SK-N-SH treated with all-trans-retinoic acid at 6 μM for 48 hours (cell line): ENCODE measurements around the gene CACNA1I.

Experiments used
- ATAC-seq: fragments of 200-7000 bp; cut with Tn5 transposase; 3 replicates; pipeline ENCODE4 v1.9.1; 2020; ENCODE audit warnings: mild to moderate bottlenecking, moderate library complexity
- ARNTL ChIP-seq: fragments of 450-650 bp; formaldehyde crosslinking; IDR thresholded peaks from 2 replicates; pipeline ENCODE4 v1.5.0; 2020; ENCODE audit warnings: low read depth, mild to moderate bottlenecking, moderate library complexity, borderline replicate concordance
- BACH2 ChIP-seq: fragments of 250-450 bp; sonication (Bioruptor Pico); IDR thresholded peaks from 2 replicates; pipeline ENCODE4 v1.9.0; 2021; ENCODE audit warnings: mild to moderate bottlenecking, borderline replicate concordance
- CREB5 ChIP-seq: fragments of 250-450 bp; sonication (Bioruptor Pico); IDR thresholded peaks from 2 replicates; pipeline ENCODE4 v1.5.1; 2020; ENCODE audit warnings: low read depth, mild to moderate bottlenecking, moderate library complexity
- CSDC2 ChIP-seq: fragments of 250-450 bp; sonication (Bioruptor Pico); IDR thresholded peaks from 2 replicates; pipeline ENCODE4 v1.5.0; 2020; ENCODE audit warnings: mild to moderate bottlenecking, moderate library complexity
- CSRNP3 ChIP-seq: fragments of 250-450 bp; sonication (Bioruptor Pico); IDR thresholded peaks from 2 replicates; pipeline ENCODE4 v1.5.1; 2021; ENCODE audit warnings: mild to moderate bottlenecking, moderate library complexity
- ESRRG ChIP-seq: fragments of 250-450 bp; sonication (Bioruptor Pico); IDR thresholded peaks from 2 replicates; pipeline ENCODE4 v1.6.1; 2021; ENCODE audit warnings: mild to moderate bottlenecking
- GLIS3 ChIP-seq: fragments of 250-450 bp; sonication (Bioruptor Pico); IDR thresholded peaks from 2 replicates; pipeline ENCODE4 v1.5.0; 2020; ENCODE audit warnings: mild to moderate bottlenecking, moderate library complexity
- ISL1 ChIP-seq: fragments of 250-450 bp; sonication (Bioruptor Pico); IDR thresholded peaks from 2 replicates; pipeline ENCODE4 v2.1.2; 2022; ENCODE audit warnings: mild to moderate bottlenecking, moderate library complexity
- RARB ChIP-seq: fragments of 250-450 bp; sonication (Bioruptor Pico); IDR thresholded peaks from 2 replicates; pipeline ENCODE4 v1.8.0; 2021; ENCODE audit warnings: mild to moderate bottlenecking, moderate library complexity
- SNAI2 ChIP-seq: fragments of 250-450 bp; sonication (Bioruptor Pico); IDR thresholded peaks from 2 replicates; pipeline ENCODE4 v1.5.0; 2020; ENCODE audit warnings: mild to moderate bottlenecking, moderate library complexity
- TOX ChIP-seq: fragments of 250-450 bp; sonication (Bioruptor Pico); IDR thresholded peaks from 2 replicates; pipeline ENCODE4 v1.8.0; 2021; ENCODE audit warnings: mild to moderate bottlenecking, moderate library complexity, borderline replicate concordance
- TSHZ2 ChIP-seq: fragments of 250-450 bp; sonication (Bioruptor Pico); IDR thresholded peaks from 2 replicates; pipeline ENCODE4 v1.5.0; 2020; ENCODE audit warnings: mild to moderate bottlenecking, moderate library complexity
- ZFP3 ChIP-seq: fragments of 250-450 bp; sonication (Bioruptor Pico); IDR thresholded peaks from 2 replicates; pipeline ENCODE4 v1.5.0; 2020; ENCODE audit warnings: mild to moderate bottlenecking, moderate library complexity
- ZFP30 ChIP-seq: fragments of 450-650 bp; formaldehyde crosslinking; IDR thresholded peaks from 2 replicates; pipeline ENCODE4 v1.5.0; 2022; ENCODE audit warnings: mild to moderate bottlenecking, moderate library complexity
- ZNF70 ChIP-seq: fragments of 450-650 bp; formaldehyde crosslinking; IDR thresholded peaks from 2 replicates; pipeline ENCODE4 v1.5.0; 2020; ENCODE audit warnings: mild to moderate bottlenecking, moderate library complexity
- ZNF8 ChIP-seq: fragments of 450-650 bp; formaldehyde crosslinking; IDR thresholded peaks from 2 replicates; pipeline ENCODE4 v1.5.0; 2020; ENCODE audit warnings: mild to moderate bottlenecking, moderate library complexity
- TF ChIP-seq, protein P1 (sequence below): fragments of 250-450 bp; sonication (Bioruptor Pico); IDR thresholded peaks from 2 replicates; pipeline ENCODE4 v1.8.0; 2020; ENCODE audit warnings: mild to moderate bottlenecking, moderate library complexity, borderline replicate concordance
- TF ChIP-seq, protein P2 (sequence below): fragments of 250-450 bp; sonication (Bioruptor Pico); IDR thresholded peaks from 2 replicates; pipeline ENCODE4 v1.8.0; 2021; ENCODE audit warnings: low read depth, mild to moderate bottlenecking, moderate library complexity, borderline replicate concordance

Gene CACNA1I

DNA sequence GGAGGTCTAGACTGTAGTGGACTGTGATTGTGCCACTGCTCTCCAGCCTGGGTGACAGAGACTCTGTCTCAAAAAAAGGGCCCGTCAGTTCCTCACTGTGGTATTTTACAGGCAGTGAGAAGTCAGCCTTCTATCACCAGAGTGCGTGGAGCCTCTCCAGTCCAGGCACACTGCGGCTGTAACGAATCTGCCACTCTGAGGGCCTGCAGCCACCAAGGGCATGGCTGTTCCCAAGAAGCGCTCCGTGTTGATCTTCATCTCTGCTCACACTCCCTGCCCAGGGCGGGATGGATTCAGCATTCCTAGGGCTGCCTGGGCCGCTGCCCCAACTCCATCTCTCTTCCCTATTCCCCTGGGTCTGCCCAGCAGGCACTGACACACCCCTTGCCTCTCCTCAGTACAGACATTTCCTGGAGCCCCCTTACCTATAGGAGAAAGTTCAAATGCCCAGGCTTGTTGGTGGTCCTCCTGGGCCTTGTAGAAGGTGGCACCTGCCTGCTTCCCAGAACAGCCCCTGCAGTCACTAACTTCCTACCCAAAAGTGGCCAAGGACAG, 148.4 kb downstream of the CACNA1I start:
- no peak for TF ChIP-seq ESRRG (CRISPR knock-in tag)
- TF ChIP-seq, protein P1, sequence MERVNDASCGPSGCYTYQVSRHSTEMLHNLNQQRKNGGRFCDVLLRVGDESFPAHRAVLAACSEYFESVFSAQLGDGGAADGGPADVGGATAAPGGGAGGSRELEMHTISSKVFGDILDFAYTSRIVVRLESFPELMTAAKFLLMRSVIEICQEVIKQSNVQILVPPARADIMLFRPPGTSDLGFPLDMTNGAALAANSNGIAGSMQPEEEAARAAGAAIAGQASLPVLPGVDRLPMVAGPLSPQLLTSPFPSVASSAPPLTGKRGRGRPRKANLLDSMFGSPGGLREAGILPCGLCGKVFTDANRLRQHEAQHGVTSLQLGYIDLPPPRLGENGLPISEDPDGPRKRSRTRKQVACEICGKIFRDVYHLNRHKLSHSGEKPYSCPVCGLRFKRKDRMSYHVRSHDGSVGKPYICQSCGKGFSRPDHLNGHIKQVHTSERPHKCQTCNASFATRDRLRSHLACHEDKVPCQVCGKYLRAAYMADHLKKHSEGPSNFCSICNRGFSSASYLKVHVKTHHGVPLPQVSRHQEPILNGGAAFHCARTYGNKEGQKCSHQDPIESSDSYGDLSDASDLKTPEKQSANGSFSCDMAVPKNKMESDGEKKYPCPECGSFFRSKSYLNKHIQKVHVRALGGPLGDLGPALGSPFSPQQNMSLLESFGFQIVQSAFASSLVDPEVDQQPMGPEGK (CRISPR knock-in tag) = no peak
- TF ChIP-seq CREB5 = no peak
- no peak for TF ChIP-seq ISL1
- TF ChIP-seq, protein P2, sequence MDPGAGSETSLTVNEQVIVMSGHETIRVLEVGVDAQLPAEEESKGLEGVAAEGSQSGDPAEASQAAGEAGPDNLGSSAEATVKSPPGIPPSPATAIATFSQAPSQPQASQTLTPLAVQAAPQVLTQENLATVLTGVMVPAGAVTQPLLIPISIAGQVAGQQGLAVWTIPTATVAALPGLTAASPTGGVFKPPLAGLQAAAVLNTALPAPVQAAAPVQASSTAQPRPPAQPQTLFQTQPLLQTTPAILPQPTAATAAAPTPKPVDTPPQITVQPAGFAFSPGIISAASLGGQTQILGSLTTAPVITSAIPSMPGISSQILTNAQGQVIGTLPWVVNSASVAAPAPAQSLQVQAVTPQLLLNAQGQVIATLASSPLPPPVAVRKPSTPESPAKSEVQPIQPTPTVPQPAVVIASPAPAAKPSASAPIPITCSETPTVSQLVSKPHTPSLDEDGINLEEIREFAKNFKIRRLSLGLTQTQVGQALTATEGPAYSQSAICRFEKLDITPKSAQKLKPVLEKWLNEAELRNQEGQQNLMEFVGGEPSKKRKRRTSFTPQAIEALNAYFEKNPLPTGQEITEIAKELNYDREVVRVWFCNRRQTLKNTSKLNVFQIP = no peak
- TF ChIP-seq SNAI2 (CRISPR knock-in tag) = no peak
- no peak for TF ChIP-seq TOX (CRISPR knock-in tag)
- TF ChIP-seq ZNF70 (CRISPR knock-in tag) = no peak
- no peak for TF ChIP-seq ZFP3
- TF ChIP-seq CSRNP3 (CRISPR knock-in tag) = no peak
- TF ChIP-seq CSDC2 (CRISPR knock-in tag) = no peak
- no peak for TF ChIP-seq ARNTL (CRISPR knock-in tag)
- no peak for ATAC-seq

GRCh38 chr22:39719559-39720450, 149.3 kb downstream of the CACNA1I start:
- no peak for TF ChIP-seq ESRRG (CRISPR knock-in tag)
- no peak for TF ChIP-seq ISL1
- TF ChIP-seq CSRNP3 (CRISPR knock-in tag) = no peak
- no peak for TF ChIP-seq ARNTL (CRISPR knock-in tag)
- no peak for TF ChIP-seq BACH2 (CRISPR knock-in tag)
- TF ChIP-seq, protein P2 = no peak
- TF ChIP-seq TOX (CRISPR knock-in tag) = no peak
- TF ChIP-seq TSHZ2 (CRISPR knock-in tag) = no peak
- TF ChIP-seq, protein P1 (CRISPR knock-in tag) = no peak
- TF ChIP-seq CSDC2 (CRISPR knock-in tag) = no peak
- no peak for TF ChIP-seq ZFP30 (CRISPR knock-in tag)
- TF ChIP-seq CREB5 = no peak
- no peak for TF ChIP-seq ZNF8 (CRISPR knock-in tag)
- no peak for TF ChIP-seq RARB (CRISPR knock-in tag)
- no peak for TF ChIP-seq GLIS3 (CRISPR knock-in tag)
- no peak for TF ChIP-seq SNAI2 (CRISPR knock-in tag)
- no peak for TF ChIP-seq ZFP3
- ATAC-seq = no peak
